HG03045 (cell line): ENCODE measurements around the gene TMPRSS11A.

Source experiments
- ATAC-seq: cut with Tn5 transposase; IDR thresholded peaks from one replicate; pipeline ENCODE4 v1.9.1; 2021; ENCODE audit warnings: mild to moderate bottlenecking, moderate library complexity; ENCODE audit not compliant: unreplicated experiment

TMPRSS11A gene, protein sequence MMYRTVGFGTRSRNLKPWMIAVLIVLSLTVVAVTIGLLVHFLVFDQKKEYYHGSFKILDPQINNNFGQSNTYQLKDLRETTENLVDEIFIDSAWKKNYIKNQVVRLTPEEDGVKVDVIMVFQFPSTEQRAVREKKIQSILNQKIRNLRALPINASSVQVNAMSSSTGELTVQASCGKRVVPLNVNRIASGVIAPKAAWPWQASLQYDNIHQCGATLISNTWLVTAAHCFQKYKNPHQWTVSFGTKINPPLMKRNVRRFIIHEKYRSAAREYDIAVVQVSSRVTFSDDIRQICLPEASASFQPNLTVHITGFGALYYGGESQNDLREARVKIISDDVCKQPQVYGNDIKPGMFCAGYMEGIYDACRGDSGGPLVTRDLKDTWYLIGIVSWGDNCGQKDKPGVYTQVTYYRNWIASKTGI

DNA sequence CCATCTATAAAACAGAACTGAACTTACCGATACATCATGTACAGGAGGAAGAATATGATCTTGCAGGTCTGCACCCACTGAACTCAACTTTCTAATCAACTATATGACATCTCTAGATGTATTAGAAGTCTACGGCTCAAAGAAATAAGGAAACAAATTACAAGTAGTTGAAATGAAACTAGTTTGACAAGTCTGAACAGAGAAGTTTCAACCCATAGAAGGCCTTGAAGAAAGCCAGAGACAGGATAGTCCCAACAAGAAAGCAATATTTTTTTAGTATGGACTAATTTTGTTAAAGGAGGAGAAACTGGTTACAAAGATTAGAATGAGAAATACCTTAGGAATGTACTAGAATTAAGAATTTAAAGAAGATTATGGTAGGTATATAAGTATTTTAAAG is at the start of gene TMPRSS11A:
TSS of gene TMPRSS11A (minus strand) at position 138 of the 400 bp plus-strand sequence. CDS start at position 38, 100 bp downstream.
- no peak for ATAC-seq

DNA sequence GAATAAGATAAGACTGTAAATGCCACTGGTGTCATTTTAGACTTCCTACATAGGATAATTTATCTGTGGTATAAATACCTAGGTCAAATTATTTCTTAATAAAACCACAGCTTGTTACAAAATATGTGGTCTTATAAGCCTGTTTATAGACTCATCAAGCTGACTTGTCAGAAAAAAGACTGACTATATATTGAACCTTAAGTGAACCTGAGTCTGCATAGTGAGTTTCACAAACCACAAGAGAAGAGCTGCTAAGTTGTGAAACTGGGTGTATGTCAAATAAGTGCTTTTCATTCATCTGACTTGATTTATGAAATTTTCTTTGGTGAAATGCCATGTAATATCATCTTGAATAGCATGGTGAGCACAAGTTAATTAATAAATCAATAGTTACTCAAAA is 48.4 kb upstream of the TMPRSS11A start:
- no peak for ATAC-seq

DNA sequence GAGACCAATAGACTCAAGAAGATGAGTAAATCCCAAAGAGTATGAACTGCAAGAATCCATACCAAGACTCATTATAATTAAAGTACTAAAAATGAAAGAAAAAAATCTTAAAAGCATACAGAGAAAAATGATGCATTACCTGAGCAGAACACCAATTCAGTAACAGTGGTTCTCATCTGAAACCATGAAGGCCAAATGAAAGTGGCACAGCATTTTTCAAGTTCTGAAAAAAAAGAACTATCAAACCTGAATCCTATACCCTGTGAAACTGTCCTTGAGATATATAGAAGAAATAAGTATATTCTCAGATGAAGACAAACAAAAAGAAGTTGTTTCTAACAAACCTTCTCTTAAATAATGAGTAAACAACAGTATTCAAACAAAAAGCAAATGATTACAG is 39.6 kb upstream of the TMPRSS11A start:
- ATAC-seq, result no peak

DNA sequence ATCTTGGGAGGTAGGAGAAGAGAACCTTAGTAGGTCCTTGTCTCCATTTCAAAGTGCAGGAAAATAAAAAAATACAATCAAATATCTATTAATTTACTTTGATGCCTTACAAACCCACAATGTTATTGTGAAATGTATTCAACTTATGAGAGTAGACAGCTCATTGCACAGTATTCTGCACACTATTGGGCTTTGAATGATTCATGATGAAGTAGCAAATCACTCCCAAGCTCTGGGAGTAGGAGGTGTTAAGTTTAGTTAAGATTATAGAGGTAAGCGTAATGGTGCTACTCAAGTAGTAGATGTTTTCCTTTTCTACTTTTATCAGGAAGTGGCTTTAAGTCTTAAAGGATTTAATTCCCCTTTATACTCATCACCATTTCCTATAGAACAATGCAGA is 32.8 kb upstream of the TMPRSS11A start:
- ATAC-seq, result no peak

DNA sequence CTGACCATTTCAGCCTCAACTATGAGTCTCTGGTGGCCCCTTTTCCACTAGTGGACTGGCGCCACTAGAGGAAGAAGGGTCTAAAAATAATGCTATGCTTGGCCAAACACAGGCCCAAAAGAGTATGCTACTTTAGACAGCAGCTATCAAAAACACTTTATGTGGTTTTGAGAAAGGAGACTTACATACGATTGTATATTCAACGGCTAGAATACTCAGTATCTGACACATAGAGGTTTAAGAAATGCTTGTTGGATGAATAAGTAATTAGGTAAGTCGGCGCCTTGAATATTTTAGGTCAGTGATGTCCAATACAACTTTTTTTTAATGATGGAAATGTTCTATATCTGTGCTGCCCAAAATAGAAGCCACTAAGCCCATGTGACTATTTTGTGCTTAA is 25.7 kb upstream of the TMPRSS11A start:
- no peak for ATAC-seq

DNA sequence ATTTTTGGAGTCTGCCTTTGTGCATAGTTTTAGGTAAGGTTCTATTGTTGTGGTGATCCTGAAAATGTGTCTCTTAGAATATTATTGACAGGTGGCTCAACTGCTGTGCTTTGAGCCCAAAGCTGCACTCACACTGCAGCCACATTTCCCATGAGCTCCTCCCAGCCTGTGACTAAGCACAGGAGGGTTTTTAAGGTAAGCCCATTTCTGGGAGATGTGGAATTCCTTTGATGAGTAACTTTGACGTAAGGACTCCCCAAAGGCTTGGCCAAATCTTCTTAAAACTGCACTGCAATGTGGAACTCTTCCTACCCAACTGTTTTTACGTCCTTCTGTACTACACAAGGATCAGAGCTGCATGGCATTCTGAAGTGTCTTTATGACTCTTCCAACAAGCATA is 20.0 kb upstream of the TMPRSS11A start:
- ATAC-seq, result no peak

DNA sequence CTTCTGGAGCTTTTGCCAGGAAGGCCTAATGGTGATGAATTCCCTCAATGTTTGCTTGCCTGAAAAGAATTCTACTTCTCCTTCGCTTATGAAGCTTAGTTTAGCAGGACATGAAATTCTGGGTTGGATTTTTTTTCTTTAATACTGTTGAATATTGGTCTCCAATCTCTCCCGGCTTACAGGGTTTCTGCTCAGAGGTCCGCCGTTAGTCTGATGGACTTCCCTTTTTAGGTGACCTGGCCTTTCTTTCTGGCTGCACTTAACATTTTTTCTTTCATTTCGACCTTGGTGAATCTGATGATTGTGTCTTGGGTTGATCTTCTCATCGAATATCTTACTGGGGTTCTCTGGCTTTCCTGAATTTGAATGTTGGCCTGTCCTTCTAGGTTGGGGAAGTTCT is 17.2 kb upstream of the TMPRSS11A start:
- ATAC-seq, result no peak

DNA sequence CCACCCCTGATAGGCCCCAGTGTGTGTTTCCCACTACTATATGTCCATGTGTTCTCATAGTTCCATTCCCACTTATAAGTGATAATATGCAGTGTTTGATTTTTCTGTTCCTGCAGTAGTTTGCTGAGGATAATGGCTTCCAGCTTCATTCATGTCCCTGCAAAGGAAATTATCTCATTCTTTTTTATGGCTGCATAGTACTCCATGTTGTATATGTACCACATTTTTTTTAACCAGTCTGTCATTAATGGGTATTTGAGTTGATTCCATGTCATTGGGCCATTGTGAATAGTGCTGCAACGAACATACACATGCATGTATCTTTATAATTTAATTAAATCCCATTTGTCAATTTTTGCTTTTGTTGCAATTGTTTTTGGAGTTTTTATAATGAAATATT is 10.3 kb upstream of the TMPRSS11A start:
- no peak for ATAC-seq

DNA sequence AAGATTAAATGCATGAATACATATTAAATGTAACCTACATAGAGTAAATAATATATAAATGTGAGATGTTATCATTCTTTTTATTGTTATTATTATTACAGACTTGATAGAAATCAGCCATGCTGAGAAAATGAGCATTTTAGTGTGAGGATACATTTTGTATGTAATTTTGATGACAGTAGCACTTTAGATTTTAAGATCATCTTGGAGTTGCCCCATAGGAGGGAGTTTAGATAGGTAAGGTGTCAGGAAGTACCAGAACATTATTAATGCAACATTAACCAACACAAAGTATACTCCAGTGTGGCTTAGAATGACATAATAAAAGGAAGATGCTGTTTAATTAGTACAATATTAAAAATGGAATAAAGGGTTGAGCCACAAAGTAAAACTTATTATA is 8.4 kb downstream of the TMPRSS11A start:
- ATAC-seq, result no peak

DNA sequence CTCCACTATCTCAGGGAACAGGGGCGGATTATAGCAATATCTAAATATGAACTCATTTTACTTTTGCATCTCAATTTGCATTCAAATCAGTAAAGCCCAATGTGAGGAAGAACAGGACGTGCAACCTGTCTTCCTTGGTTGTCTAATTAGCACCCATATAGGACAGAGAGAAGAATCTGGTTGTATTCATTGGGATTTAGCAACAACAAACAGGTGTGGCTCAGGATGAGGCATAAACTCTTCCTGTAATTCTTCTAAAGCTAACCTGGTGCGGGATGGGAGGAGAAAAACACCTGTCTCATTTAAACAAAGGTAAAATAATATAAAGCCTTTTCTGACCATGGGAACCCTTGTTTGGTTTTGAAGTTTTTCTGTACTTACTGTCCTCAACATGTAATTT is 22.2 kb downstream of the TMPRSS11A start:
- ATAC-seq, result no peak

DNA sequence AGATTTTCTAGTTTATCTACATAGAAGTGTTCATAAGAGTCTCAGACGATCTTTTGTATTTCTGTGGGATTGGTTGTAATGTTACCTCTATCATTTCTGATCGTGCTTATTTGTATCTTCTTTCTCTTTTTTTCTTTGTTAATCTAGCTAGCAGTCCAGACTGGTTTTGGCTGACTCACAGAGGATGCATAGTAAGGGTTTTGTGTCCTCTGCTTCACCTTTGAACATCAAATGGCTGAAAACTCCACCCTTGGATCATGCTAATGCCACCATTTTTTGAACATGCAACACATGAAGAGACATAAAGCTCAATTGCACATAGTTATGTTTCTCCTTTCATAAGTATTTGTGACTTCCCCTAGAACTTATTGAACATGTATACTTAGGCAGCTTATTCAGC is 22.8 kb downstream of the TMPRSS11A start:
- ATAC-seq, result no peak

DNA sequence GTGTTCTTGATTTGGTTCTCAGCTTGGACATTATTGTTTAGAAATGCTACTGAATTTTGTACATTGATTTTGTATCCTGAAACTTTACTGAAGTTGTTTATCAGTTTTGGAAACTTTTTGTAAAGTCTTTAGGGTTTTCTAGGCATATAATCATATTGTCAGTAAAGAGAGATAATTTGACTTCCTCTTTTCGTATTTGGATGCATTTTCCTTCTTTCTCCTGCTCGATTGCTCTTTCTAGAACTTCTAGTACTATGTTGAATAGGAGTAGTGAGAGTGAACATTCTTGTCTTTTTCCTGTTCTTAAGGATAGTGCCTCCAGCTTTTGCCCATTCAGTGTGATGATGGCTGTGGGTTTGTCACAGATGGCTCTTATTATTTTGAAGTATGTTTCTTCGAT is 24.1 kb downstream of the TMPRSS11A start:
- ATAC-seq, result no peak

DNA sequence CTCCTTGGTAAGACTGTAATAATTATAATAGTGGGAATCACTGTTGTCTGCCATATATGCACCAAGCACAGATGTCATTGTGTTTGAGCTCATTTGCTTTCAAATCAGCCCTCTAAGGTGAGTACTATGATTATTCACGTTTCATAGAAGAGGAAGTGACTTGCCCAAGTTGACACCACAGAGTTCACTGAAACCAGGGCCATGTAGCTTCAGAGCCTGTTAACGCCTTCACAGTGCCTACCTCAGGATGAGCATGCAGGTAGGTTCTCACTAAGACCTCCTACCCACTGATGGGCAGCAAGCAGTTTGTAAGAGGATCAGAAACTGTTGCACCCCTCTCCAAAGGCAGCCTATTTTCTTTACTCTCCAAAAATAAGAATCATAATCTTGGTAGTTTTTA is 27.4 kb downstream of the TMPRSS11A start:
- ATAC-seq, result no peak

DNA sequence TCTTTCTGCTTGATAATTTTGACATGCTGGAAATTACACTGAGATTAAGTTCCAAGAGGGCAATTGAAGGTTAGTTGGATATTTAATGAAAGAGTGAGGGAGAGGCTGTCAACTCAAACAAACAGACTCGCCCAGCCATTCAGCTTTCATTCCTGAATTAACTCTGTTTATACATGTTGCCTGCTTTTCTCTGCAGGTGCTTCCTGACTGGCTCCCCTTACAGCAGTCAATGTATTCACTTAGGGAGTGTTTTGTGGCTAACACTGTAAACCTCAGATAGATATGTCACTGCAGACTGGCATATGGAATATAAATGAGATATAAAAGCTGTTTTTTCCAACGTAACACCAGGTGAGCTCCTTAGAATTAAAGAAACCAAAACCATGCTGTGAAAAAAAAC is 28.7 kb downstream of the TMPRSS11A start:
- ATAC-seq, result no peak

DNA sequence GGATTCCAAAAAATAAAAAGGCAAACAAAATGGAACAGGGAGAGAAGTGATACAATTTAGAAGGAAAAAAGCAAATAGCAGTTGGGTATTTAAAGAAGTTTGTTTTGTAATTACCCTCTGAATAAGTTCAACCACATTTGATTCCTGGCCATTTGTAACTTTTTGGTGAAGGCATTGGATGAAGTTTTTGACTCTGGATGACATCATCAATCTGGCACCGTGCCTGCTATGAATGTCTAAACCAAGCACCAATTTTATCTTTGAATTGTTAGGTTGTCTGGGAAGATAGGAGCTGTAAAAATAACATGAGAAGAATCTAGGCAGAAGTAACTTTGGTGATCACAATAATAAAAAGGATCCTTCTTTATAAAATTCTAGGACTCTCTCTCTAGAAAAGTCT is 29.5 kb downstream of the TMPRSS11A start:
- no peak for ATAC-seq

DNA sequence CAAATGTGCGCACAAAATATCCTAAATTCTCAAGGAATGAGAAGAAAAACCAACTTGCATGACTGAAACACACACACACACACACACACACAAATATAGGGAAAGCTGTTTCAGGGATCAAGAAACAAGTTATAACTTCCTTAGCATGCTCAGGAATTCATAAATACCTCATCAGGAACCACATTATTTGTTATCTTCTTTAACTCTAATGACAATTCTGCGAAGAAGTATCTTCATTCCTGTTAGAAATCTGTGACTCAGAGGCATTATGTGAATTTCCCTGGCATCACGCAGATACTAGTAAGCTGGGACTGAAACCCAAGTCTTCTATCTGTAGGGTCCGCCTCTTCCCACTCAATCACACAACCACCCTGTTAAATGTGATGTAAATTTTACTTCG is 30.3 kb downstream of the TMPRSS11A start:
- ATAC-seq, result no peak

DNA sequence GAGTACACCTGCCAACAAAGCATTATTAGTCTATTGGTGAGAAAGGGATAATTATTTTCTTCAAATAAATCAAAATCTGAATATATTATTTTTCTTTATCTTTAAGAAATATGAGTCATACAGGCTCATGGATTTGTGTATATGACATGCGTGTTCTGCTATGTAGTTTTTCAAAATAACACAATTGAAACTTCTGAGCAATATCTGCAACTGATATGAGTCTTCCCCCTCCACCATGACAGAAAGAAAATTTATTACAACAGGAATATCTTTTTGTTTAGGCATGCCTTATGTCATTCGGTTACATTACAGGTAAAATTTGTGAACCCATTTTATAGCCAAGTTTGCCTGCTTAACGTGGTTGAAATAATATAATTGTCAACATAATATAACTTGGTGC is 32.0 kb downstream of the TMPRSS11A start:
- ATAC-seq, result no peak

DNA sequence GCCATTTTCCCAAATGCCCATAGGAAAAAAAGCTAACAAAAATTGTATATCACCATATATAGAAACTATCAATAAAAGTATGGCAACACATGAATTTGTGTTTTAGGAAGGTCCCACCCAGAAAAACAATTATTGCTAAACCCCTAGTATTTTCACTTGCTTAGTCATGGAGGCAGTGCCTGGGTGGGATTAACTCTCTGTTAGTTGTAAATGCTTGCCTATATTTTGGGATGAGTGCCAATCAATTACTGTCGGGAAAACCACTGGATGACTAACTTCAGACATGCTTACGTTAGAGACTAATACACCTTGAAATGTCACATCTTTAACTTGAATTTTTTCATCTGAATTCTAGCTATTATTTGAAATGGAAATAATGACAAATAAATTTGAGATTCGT is 33.9 kb downstream of the TMPRSS11A start:
- ATAC-seq, result no peak

DNA sequence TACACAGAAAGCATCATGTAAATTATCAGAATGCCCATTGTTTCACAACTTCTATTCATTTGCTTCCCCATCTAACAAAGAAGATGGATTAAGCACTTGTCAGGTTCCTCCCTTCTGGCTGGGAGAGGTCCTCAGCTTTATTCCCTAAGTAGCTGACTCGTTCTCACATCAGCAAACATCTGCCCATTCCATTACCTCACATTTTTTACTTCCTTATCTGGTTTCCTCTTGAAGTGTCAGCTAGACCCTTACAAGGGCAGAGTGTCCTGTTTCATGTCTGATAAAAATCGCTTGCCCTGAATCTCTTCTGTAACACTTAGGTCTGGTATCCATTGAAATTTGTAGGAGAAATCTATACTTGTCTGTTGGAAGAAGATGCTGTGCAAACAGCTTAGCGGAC is 34.7 kb downstream of the TMPRSS11A start:
- no peak for ATAC-seq

DNA sequence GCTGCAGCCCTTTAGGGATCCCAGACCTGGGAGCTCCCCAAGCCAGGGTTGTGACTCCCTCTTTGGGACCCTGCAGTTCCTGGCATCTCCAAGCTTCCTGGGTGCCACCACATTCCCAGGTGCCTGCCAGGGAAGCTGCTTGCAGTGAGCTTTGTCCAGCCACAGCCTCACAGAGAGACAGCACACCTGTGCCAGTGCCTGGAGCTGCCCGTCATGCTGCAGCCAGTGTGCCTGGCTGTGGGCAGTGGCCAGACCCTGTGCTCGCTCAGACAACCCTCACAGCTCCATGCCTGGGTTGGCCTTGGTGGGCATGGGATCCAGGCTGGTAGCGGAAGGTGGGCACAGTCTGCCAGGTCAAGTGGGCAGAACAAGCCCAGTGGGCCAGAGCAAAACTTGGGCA is 36.0 kb downstream of the TMPRSS11A start:
- no peak for ATAC-seq

DNA sequence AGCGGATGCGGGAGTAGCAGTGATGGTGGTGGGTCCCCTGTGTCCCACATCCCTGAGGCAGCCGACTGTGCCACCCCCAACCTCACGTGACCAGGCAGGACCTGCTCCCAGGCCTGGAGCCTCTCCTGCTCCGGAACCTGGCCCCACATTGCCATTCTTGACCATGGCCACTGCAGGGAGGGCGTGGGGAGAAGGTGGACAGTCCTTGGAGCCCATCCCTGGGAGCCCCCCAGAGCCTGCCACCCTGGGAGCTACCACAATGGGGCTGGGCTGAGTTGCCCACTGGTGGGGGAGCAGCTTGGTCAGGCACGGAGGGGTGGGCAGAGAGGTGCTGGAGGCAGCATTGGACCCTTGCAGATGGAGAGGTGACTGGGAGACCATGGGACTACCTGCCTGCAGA is 36.8 kb downstream of the TMPRSS11A start:
- ATAC-seq, result no peak

DNA sequence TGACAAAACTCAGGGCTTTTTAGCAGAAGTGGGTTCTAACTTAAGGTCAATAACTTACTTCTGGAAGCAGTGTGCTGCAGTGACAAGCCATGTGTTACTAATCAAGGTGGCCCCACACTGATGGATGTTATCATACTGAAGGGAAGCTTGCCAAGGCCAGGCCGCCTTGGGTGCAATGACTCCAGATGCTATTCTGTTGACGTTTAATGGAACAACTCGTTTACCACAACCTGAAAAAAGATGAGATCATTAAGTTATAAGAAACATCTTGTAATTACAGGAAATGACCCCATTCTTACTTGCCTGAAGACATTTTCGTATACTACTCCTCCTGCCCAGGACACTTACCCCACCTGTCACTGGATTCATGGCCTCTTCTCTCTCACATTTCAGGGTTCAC is 40.6 kb downstream of the TMPRSS11A start:
- ATAC-seq, result no peak

DNA sequence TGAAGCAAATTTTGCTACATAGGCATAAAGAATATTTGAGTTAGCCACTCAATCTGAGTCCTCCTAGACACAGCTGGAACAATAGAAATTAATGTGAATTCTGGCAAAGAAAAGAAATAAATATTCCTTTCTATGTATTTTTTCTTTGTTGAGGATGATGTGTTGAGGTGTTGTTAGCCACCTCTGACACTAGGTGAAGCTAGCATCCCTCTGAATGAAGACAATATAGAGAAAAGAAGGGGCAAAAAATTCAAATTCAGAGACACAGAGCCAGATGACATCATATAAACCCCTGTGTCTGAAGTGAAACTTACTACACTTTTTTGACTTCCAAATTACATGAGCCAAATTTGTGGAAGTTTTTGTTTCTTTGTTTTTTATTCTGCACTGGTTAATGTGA is 44.9 kb downstream of the TMPRSS11A start:
- no peak for ATAC-seq
